Neuron (in vitro differentiated cells): ENCODE results near the gene NRP2.

Source experiments
- H2AFZ ChIP-seq: one replicate; pipeline ENCODE4 v1.6.1; 2013; ENCODE audit warnings: low read depth, mild to moderate bottlenecking, inconsistent platforms, low read length, moderate library complexity
- H3K27me3 ChIP-seq: one replicate; pipeline ENCODE4 v1.6.1; 2013; ENCODE audit warnings: low read length; ENCODE audit not compliant: insufficient read depth
- H3K36me3 ChIP-seq: one replicate; pipeline ENCODE4 v1.6.1; 2013; ENCODE audit warnings: low read length; ENCODE audit not compliant: insufficient read depth
- H3K4me1 ChIP-seq: one replicate; pipeline ENCODE4 v1.6.1; 2013; ENCODE audit warnings: low read length; ENCODE audit not compliant: insufficient read depth
- H3K4me3 ChIP-seq: 2 replicates; pipeline ENCODE4 v1.5.1; 2013; ENCODE audit warnings: mild to moderate bottlenecking, low read length, moderate library complexity
- H3K9me3 ChIP-seq: one replicate; pipeline ENCODE4 v1.6.1; 2013; ENCODE audit warnings: low read length

Gene NRP2

GRCh38 chr2:205665791-205666190, 16.5 kb upstream of the NRP2 start:
- Histone ChIP-seq H3K27me3 (no peaks in the 10 kb centered on the region), H3K9me3 (no peaks in the 10 kb centered on the region), H3K4me3 (no peak overlapping the region), H3K4me1 (no peaks in the 10 kb centered on the region), H3K36me3 (no peaks in the 10 kb centered on the region), H2AFZ (no peak overlapping the region)

GRCh38 chr2:205670292-205670691, 12.0 kb upstream of the NRP2 start:
- Histone ChIP-seq H3K36me3 (no peaks in the 10 kb centered on the region), H3K27me3 (no peaks in the 10 kb centered on the region), H3K4me3 (no peak overlapping the region), H3K4me1 (peaks cover 4% of the 10 kb centered on the region), H2AFZ (no peak overlapping the region), H3K9me3 (no peaks in the 10 kb centered on the region)

- H3K36me3 ChIP-seq = no peaks in the 10 kb centered on the region
- H3K9me3 ChIP-seq = no peaks in the 10 kb centered on the region
- H3K4me1 ChIP-seq = peaks cover 20% of the 10 kb centered on the region
- H3K4me3 ChIP-seq = no peak overlapping the region
- H2AFZ ChIP-seq = no peak overlapping the region
- no peaks in the 10 kb centered on the region for H3K27me3 ChIP-seq
Observed at GRCh38 chr2:205673312-205673711, 9.0 kb upstream of the NRP2 start.

- H3K4me3 ChIP-seq = no peak overlapping the region
- no peaks in the 10 kb centered on the region for H3K36me3 ChIP-seq
- H3K9me3 ChIP-seq = no peaks in the 10 kb centered on the region
- no peaks in the 10 kb centered on the region for H3K27me3 ChIP-seq
- peaks cover 20% of the 10 kb centered on the region for H3K4me1 ChIP-seq
- peak overlapping the region; percentile 48 for H2AFZ ChIP-seq
Observed at GRCh38 chr2:205675861-205676516, 6.3 kb upstream of the NRP2 start.

- no peaks in the 10 kb centered on the region for H3K36me3 ChIP-seq
- peaks cover 32% of the 10 kb centered on the region for H3K4me1 ChIP-seq
- no peaks in the 10 kb centered on the region for H3K9me3 ChIP-seq
- no peak overlapping the region for H2AFZ ChIP-seq
- H3K27me3 ChIP-seq = no peaks in the 10 kb centered on the region
- H3K4me3 ChIP-seq = no peak overlapping the region
Observed at GRCh38 chr2:205678541-205679142, 3.7 kb upstream of the NRP2 start.

GRCh38 chr2:205679410-205680009, 2.8 kb upstream of the NRP2 start:
- Histone ChIP-seq H2AFZ (no peak overlapping the region), H3K36me3 (no peaks in the 10 kb centered on the region), H3K27me3 (no peaks in the 10 kb centered on the region), H3K9me3 (no peaks in the 10 kb centered on the region), H3K4me1 (peaks cover 41% of the 10 kb centered on the region), H3K4me3 (no peak overlapping the region)

GRCh38 chr2:205680067-205680466, 2.2 kb upstream of the NRP2 start:
- Histone ChIP-seq H3K4me3 (no peak overlapping the region), H3K36me3 (no peaks in the 10 kb centered on the region), H3K4me1 (peaks cover 46% of the 10 kb centered on the region), H2AFZ (no peak overlapping the region), H3K9me3 (no peaks in the 10 kb centered on the region), H3K27me3 (no peaks in the 10 kb centered on the region)

- no peaks in the 10 kb centered on the region for H3K36me3 ChIP-seq
- no peak overlapping the region for H2AFZ ChIP-seq
- H3K27me3 ChIP-seq = no peaks in the 10 kb centered on the region
- peaks cover 46% of the 10 kb centered on the region for H3K4me1 ChIP-seq
- H3K9me3 ChIP-seq = no peaks in the 10 kb centered on the region
- H3K4me3 ChIP-seq = no peak overlapping the region
Observed at GRCh38 chr2:205680903-205681302, 1.4 kb upstream of the NRP2 start.

- peak overlapping the region; percentile 72 for H3K4me3 ChIP-seq
- peaks cover 45% of the 10 kb centered on the region for H3K4me1 ChIP-seq
- H3K9me3 ChIP-seq = no peaks in the 10 kb centered on the region
- H2AFZ ChIP-seq = peak overlapping the region; percentile 70
- H3K36me3 ChIP-seq = no peaks in the 10 kb centered on the region
- H3K27me3 ChIP-seq = no peaks in the 10 kb centered on the region
Observed at GRCh38 chr2:205681401-205682238, 681 bp upstream of the NRP2 start.

- Histone ChIP-seq H3K9me3 (no peaks in the 10 kb centered on the region), H3K36me3 (no peaks in the 10 kb centered on the region), H2AFZ (peak overlapping the region; percentile 70), H3K4me3 (peak overlapping the region; percentile 72), H3K4me1 (peaks cover 51% of the 10 kb centered on the region), H3K27me3 (no peaks in the 10 kb centered on the region)
Observed at GRCh38 chr2:205682971-205683501, 735 bp downstream of the NRP2 start.

- H3K4me3 ChIP-seq = peak overlapping the region; percentile 72
Observed at GRCh38 chr2:205683502-205684367, 1.4 kb downstream of the NRP2 start.

GRCh38 chr2:205684871-205685313, 2.6 kb downstream of the NRP2 start:
- no peaks in the 10 kb centered on the region for H3K9me3 ChIP-seq
- no peaks in the 10 kb centered on the region for H3K27me3 ChIP-seq
- H3K36me3 ChIP-seq = no peaks in the 10 kb centered on the region
- H3K4me3 ChIP-seq = peak overlapping the region; percentile 72
- peak overlapping the region; percentile 39 for H2AFZ ChIP-seq
- H3K4me1 ChIP-seq = peaks cover 51% of the 10 kb centered on the region

More at GRCh38 chr2:205683502-205684367, 1.4 kb downstream of the NRP2 start:
- H3K9me3 ChIP-seq = no peaks in the 10 kb centered on the region
- no peaks in the 10 kb centered on the region for H3K27me3 ChIP-seq
- H3K36me3 ChIP-seq = no peaks in the 10 kb centered on the region
- peaks cover 51% of the 10 kb centered on the region for H3K4me1 ChIP-seq
- H2AFZ ChIP-seq = peak overlapping the region; percentile 70
